Stimulated activated CD4-positive, alpha-beta T cell treated with anti-CD3 and anti-CD28 coated beads, Interleukin-1b, Interleukin-23, amount 100 ng/mL, for 24 hours (primary cell): ENCODE results near the gene MYO5A.

ENCODE experiments used
- DNase-seq, 4 experiments: peaks; one replicate each; pipeline ENCODE4 v3.0.0-alpha.2; 2020; ENCODE audit warnings: low read depth in 4 of 4, low spot score in 1 of 4

MYO5A gene

GRCh38 chr15:52263563-52264282, 265.0 kb downstream of the MYO5A start:
- no peak for DNase-seq

GRCh38 chr15:52262364-52262763, 266.3 kb downstream of the MYO5A start:
- no peak for DNase-seq

GRCh38 chr15:52261498-52262242, 267.0 kb downstream of the MYO5A start:
- peak; percentile 23 to 45 (median 26) for DNase-seq

GRCh38 chr15:52261026-52261425, 267.7 kb downstream of the MYO5A start:
- no peak for DNase-seq

- no peak for DNase-seq
Measured at GRCh38 chr15:52259503-52259902, 269.2 kb downstream of the MYO5A start.

GRCh38 chr15:52258461-52258860, 270.2 kb downstream of the MYO5A start:
- no peak for DNase-seq

- no peak for DNase-seq
Measured at GRCh38 chr15:52257734-52258062, 271.0 kb downstream of the MYO5A start.
